Heart right ventricle (tissue), 16 donors: Measurements from ENCODE around the gene GPSM3. TPM values are rescaled to one million over a fixed set of nuclear protein-coding genes. Genes with fewer than 3 reads are reported as not detected.

Experiments used
- ATAC-seq, 8 donors: fragments of 200-7000 bp; cut with Tn5 transposase; one replicate each; pipeline ENCODE4 v1.9.1; 2020; ENCODE audit warnings: mild to moderate bottlenecking in 8 of 8, moderate library complexity in 8 of 8, moderate number of reproducible peaks in 1 of 8
- DNase-seq, 2 donors: peaks; one replicate each; pipeline ENCODE4 v3.0.0-alpha.2; 2020
- H3K27ac ChIP-seq, 10 donors: fragments of 200-600 bp; sonication (generic) in 2 of 10; one replicate each; pipeline versions ENCODE4 v1.5.0 to v1.8.0; 2020 to 2022; ENCODE audit warnings: mild to moderate bottlenecking in 3 of 10
- H3K27me3 ChIP-seq, 7 donors: fragments of 200-600 bp; one replicate each; pipeline ENCODE4 v1.8.0; 2021 to 2022; ENCODE audit warnings: mild to moderate bottlenecking in 2 of 7
- H3K36me3 ChIP-seq, 9 donors: fragments of 200-600 bp; sonication (generic) in 1 of 9; one replicate each; pipeline versions ENCODE4 v1.5.0 to v1.8.0; 2020 to 2022; ENCODE audit warnings: mild to moderate bottlenecking in 2 of 9
- H3K4me1 ChIP-seq, 9 donors: fragments of 200-600 bp; sonication (generic) in 1 of 9; one replicate each; pipeline versions ENCODE4 v1.5.0 to v1.8.0; 2020 to 2022; ENCODE audit warnings: mild to moderate bottlenecking in 4 of 9
- H3K4me3 ChIP-seq, 10 donors: fragments of 200-600 bp; sonication (generic) in 2 of 10; one replicate each; pipeline versions ENCODE4 v1.5.0 to v1.8.0; 2020 to 2022; ENCODE audit warnings: mild to moderate bottlenecking in 7 of 10, moderate library complexity in 2 of 10
- H3K9me3 ChIP-seq, 11 donors: fragments of 200-600 bp in 10 of 11; sonication (generic) in 2 of 11; one replicate each; pipeline versions ENCODE4 v1.5.0 to v1.8.0; 2013 to 2022; ENCODE audit warnings: mild to moderate bottlenecking in 2 of 11, control low read depth in 1 of 11, moderate library complexity in 1 of 11
- CTCF ChIP-seq, 9 donors: fragments of 200-600 bp; sonication (generic) in 2 of 9; IDR thresholded peaks; one replicate each; pipeline versions ENCODE4 v1.5.0 to v1.8.0; 2021 to 2022; ENCODE audit warnings: antibody characterized with exemption in 9 of 9, mild to moderate bottlenecking in 5 of 9, moderate library complexity in 1 of 9
- WGBS, 2 donors: extraction: QIAGEN DNeasy Blood & Tissue Kit; methylation state at CpG; one replicate each; pipeline ENCODE4 v1.1.7; 2013; ENCODE audit warnings: inconsistent platforms in 1 of 2; 5-methylcytosine and 5-hydroxymethylcytosine counted together
- intact Hi-C, 10 donors: fragments of 100-400 bp; cut with DNase I; formaldehyde crosslinking; loops; one replicate each; pipeline versions ENCODE4 v1.11.1 to v1.14.2; 2022
- polyA plus RNA-seq, 2 donors: library from polyadenylated mRNA; stranded (reverse); fragments of 200-250 nt; gene quantifications; one replicate each; pipeline ENCODE4 v1.2.3, GENCODE V29; 2013
- total RNA-seq, 10 donors: library from RNA; stranded (reverse); fragmentation: NEBNext Ultra II Directional in 3 of 10; extraction: Animal tissue kit (Norgen Biotek cat#: 25700) in 3 of 10; gene quantifications; one replicate each; pipeline versions ENCODE4 v1.2.1 to v1.2.4, GENCODE V29; 2021 to 2023
- donor health status: Arrhythmogenic right ventricular cardiomyopathy.
- donor health status: ischemic (EF 13 %, LVEDD 7.1; RV severe dilation, severe dysfunction).
- donor health status: healthy with polysubstance abuse.
- donor health status: DM: no; HTN: yes; CAD: no.
- donor health status: DM: no; HTN: no; CAD: no.
- donor health status: ischemic (EF 25% LVEDD 6.9; RV normal size, moderate dysfunction).
- donor health status: ischemic (EF 25% LVEDD 5.7; RV mildly dilated, moderate dysfunction).
- donor health status: healthy.
- donor health status: DM: yes; HTN: yes; CAD: no.
- donor health status: Ischemic cardiomyopathy.
- donor health status: ischemic (EF 35%, LVEDD 5.7; RV mildly dilated, moderate dysfunction).
- donor health status: nonischemic (EF 11% LVEDD 7.7; RV severe dilation, severe dysfunction).
- donor health status: DM: yes; HTN: yes; CAD: no.
- donor health status: PGD.
- donor health status: ischemic (EF 29% LVEDD 5.4; RV normal size, mild dysfunction).
- donor health status: nonischemic (EF 23%, LVEDD 6.1; RV moderate dilation, normal function).

GPSM3 gene
- total and polyA plus RNA-seq, 12 donors = 2.4 to 28.0 (median 4.6) TPM

GRCh38 chr6:32149932-32150870, 42.2 kb downstream of the GPSM3 start:
- no peak for TF ChIP-seq CTCF (IDR thresholded peaks at IDR 0.05)
- intact Hi-C loops = loop anchor here in 2 of 10 donors (5.0 kb wide), 1 partner anchor 33 kb away; no protein-coding TSS in a partner anchor
- H3K4me1 ChIP-seq = peaks cover 6 to 46% (median 25%) of the 10 kb centered on the region in 9 donors
- peaks cover 0 to 9% (median 0%) of the 10 kb centered on the region in 9 donors for H3K36me3 ChIP-seq
- DNase-seq (no peak), ATAC-seq (no peak)
- no peaks in the 10 kb centered on the region for H3K9me3 ChIP-seq
- peak overlapping the region in 1 of 10 donors; percentile 10 for H3K4me3 ChIP-seq
- WGBS, 2 donors = 35 to 45% methylated on average over 48 to 55 of the region's 55 CpGs
- H3K27ac ChIP-seq = no peak overlapping the region
- peaks cover 0 to 81% (median 8%) of the 10 kb centered on the region in 7 donors for H3K27me3 ChIP-seq

- intact Hi-C loops = no loop called here
- no peaks in the 10 kb centered on the region for H3K9me3 ChIP-seq
- H3K27me3 ChIP-seq = peaks cover 0 to 72% (median 8%) of the 10 kb centered on the region in 7 donors
- peaks cover 0 to 38% (median 16%) of the 10 kb centered on the region in 9 donors for H3K4me1 ChIP-seq
- DNase-seq (no peak), ATAC-seq (no peak)
- H3K27ac ChIP-seq = no peak overlapping the region
- H3K36me3 ChIP-seq = peaks cover 0 to 9% (median 0%) of the 10 kb centered on the region in 9 donors
- TF ChIP-seq CTCF (IDR thresholded peaks at IDR 0.05) = peak in 1 of 9 donors; percentile 2
- peak overlapping the region in 8 of 10 donors; percentile 14 to 40 (median 26) for H3K4me3 ChIP-seq
- 41 to 49% methylated on average over 43 to 47 of the region's 47 CpGs for WGBS, 2 donors
These were observed 43.2 kb downstream of the GPSM3 start for GRCh38 chr6:32149092-32149755.

GRCh38 chr6:32148289-32149091, 44.0 kb downstream of the GPSM3 start:
- WGBS, 2 donors = 17 to 29% methylated on average over 39 of the region's 39 CpGs
- H3K27ac ChIP-seq = no peak overlapping the region
- peaks cover 0 to 66% (median 8%) of the 10 kb centered on the region in 7 donors for H3K27me3 ChIP-seq
- H3K36me3 ChIP-seq = peaks cover 0 to 9% (median 0%) of the 10 kb centered on the region in 9 donors
- H3K4me1 ChIP-seq = peaks cover 0 to 31% (median 15%) of the 10 kb centered on the region in 9 donors
- H3K4me3 ChIP-seq = peak overlapping the region in 8 of 10 donors; percentile 14 to 40 (median 26)
- intact Hi-C loops = no loop called here
- peak; percentile 53 to 64 for DNase-seq
- TF ChIP-seq CTCF (IDR thresholded peaks at IDR 0.05) = peak in 3 of 9 donors; percentile 14 to 21 (median 20)
- peak in 5 of 8 donors; percentile 16 to 70 (median 26) for ATAC-seq
- H3K9me3 ChIP-seq = no peaks in the 10 kb centered on the region
